K562 (cell line): ENCODE data around the gene SELENOO.

ENCODE experiments used
- EZH2 ChIP-seq: IDR thresholded peaks from 2 replicates; pipeline ENCODE4 v1.6.1; 2012; ENCODE audit warnings: low read depth, mild to moderate bottlenecking, inconsistent platforms, low read length, borderline replicate concordance
- FOXK1 ChIP-seq: sonication (generic); formaldehyde crosslinking; IDR thresholded peaks from 2 replicates; pipeline ENCODE4 v1.8.0; 2022; ENCODE audit warnings: missing genetic modification reagents, mild to moderate bottlenecking, borderline replicate concordance
- HMGN3 ChIP-seq: IDR thresholded peaks from 2 replicates; pipeline ENCODE4 v1.6.1; 2011; ENCODE audit warnings: borderline replicate concordance, low read depth, mild to moderate bottlenecking, mixed read lengths, low read length; ENCODE audit not compliant: insufficient read length; ENCODE audit errors: extremely low read depth
- TCF7L2 ChIP-seq: fragments of 150-350 bp; IDR thresholded peaks from 2 replicates; pipeline ENCODE4 v1.6.1; 2016; ENCODE audit warnings: low read depth, mild to moderate bottlenecking, low read length, moderate library complexity
- TF ChIP-seq, protein P1 (sequence below), 3 experiments: IDR thresholded peaks in 2 of 3; conservative IDR thresholded peaks in 1 of 3; 2 replicates each; pipeline ENCODE4 v1.5.1; 2011 to 2012; ENCODE audit warnings: low read length in 3 of 3, mild to moderate bottlenecking in 3 of 3, control low read depth in 2 of 3, improper control_type of control experiment in 1 of 3, inconsistent platforms in 1 of 3, low read depth in 1 of 3, mixed read lengths in 1 of 3, moderate library complexity in 1 of 3; ENCODE audit not compliant: insufficient read depth in 2 of 3
- TF ChIP-seq, protein P2 (sequence below): fragments of 450-650 bp; IDR thresholded peaks from 2 replicates; pipeline ENCODE4 v1.6.1; 2017; ENCODE audit warnings: antibody characterized with exemption, mild to moderate bottlenecking
- TF ChIP-seq, protein P3 (sequence below): fragments of 250-450 bp; sonication (Bioruptor Pico); IDR thresholded peaks from 2 replicates; pipeline ENCODE4 v1.5.0; 2022; ENCODE audit warnings: mild to moderate bottlenecking

DNA sequence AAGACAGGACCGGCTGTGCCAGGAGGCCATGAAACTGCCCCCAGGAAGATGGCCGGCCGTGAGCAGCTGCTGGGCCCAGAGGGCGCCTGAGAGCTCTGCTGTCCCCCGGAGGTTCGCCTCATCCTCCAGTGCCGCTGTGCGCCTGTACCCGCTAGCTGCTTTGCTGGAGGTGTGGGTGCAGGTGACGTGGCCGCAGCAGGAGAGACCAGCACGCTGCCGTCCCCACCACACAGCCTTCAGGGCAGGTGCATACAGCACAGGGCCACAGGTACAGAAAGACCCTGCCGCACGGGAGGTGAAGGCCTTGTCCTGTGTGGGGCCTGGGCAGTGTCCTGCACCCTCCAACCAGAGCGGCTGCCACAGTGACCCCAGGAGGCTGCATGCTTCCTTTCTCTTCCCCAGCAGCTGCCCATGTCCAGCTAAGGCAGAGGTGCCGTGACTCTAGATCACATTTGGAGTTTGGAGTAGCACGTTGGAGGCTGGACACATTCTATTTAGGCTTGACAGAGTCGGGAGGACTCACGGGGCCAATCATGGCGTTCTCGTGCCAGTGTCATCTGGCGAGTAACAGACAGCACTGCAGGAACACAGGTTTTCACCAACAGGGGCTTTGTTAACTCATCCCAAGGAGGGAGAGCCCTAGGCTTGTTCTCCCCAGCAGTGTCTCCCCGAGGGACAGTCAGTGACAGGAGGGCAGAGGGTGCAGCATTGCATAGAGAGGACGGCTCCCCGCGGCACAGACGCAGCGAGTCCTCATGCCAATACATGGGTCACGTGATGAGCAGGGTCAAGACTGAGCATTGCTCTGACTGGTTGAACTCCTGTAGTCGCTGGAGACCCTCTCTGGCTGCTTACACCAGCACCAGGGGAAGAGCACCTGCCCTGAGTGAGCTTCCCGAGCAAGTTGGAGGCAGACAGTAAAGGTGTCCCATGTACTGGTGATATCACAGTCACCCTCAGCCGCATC lies 49.0 kb upstream of the SELENOO start:
- TF ChIP-seq, protein P1, sequence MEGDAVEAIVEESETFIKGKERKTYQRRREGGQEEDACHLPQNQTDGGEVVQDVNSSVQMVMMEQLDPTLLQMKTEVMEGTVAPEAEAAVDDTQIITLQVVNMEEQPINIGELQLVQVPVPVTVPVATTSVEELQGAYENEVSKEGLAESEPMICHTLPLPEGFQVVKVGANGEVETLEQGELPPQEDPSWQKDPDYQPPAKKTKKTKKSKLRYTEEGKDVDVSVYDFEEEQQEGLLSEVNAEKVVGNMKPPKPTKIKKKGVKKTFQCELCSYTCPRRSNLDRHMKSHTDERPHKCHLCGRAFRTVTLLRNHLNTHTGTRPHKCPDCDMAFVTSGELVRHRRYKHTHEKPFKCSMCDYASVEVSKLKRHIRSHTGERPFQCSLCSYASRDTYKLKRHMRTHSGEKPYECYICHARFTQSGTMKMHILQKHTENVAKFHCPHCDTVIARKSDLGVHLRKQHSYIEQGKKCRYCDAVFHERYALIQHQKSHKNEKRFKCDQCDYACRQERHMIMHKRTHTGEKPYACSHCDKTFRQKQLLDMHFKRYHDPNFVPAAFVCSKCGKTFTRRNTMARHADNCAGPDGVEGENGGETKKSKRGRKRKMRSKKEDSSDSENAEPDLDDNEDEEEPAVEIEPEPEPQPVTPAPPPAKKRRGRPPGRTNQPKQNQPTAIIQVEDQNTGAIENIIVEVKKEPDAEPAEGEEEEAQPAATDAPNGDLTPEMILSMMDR (IDR thresholded peaks at IDR 0.05 in 2 of 3, conservative IDR thresholded peaks at IDR 0.05 in 1 of 3; ENCODE audit: insufficient read depth in 2 of 3, low read depth in 1 of 3, low read length in 3 of 3): 0 out of 6 replicates have a peak, but pooled peaks of 2 of the 3 experiments have one; percentile 7 to 9
- TF ChIP-seq, protein P2, sequence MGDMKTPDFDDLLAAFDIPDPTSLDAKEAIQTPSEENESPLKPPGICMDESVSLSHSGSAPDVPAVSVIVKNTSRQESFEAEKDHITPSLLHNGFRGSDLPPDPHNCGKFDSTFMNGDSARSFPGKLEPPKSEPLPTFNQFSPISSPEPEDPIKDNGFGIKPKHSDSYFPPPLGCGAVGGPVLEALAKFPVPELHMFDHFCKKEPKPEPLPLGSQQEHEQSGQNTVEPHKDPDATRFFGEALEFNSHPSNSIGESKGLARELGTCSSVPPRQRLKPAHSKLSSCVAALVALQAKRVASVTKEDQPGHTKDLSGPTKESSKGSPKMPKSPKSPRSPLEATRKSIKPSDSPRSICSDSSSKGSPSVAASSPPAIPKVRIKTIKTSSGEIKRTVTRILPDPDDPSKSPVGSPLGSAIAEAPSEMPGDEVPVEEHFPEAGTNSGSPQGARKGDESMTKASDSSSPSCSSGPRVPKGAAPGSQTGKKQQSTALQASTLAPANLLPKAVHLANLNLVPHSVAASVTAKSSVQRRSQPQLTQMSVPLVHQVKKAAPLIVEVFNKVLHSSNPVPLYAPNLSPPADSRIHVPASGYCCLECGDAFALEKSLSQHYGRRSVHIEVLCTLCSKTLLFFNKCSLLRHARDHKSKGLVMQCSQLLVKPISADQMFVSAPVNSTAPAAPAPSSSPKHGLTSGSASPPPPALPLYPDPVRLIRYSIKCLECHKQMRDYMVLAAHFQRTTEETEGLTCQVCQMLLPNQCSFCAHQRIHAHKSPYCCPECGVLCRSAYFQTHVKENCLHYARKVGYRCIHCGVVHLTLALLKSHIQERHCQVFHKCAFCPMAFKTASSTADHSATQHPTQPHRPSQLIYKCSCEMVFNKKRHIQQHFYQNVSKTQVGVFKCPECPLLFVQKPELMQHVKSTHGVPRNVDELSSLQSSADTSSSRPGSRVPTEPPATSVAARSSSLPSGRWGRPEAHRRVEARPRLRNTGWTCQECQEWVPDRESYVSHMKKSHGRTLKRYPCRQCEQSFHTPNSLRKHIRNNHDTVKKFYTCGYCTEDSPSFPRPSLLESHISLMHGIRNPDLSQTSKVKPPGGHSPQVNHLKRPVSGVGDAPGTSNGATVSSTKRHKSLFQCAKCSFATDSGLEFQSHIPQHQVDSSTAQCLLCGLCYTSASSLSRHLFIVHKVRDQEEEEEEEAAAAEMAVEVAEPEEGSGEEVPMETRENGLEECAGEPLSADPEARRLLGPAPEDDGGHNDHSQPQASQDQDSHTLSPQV: no peak
- TF ChIP-seq TCF7L2 (no peak), FOXK1 (CRISPR knock-in tag) (no peak), HMGN3 (no peak), EZH2 (no peak)
- TF ChIP-seq, protein P3, sequence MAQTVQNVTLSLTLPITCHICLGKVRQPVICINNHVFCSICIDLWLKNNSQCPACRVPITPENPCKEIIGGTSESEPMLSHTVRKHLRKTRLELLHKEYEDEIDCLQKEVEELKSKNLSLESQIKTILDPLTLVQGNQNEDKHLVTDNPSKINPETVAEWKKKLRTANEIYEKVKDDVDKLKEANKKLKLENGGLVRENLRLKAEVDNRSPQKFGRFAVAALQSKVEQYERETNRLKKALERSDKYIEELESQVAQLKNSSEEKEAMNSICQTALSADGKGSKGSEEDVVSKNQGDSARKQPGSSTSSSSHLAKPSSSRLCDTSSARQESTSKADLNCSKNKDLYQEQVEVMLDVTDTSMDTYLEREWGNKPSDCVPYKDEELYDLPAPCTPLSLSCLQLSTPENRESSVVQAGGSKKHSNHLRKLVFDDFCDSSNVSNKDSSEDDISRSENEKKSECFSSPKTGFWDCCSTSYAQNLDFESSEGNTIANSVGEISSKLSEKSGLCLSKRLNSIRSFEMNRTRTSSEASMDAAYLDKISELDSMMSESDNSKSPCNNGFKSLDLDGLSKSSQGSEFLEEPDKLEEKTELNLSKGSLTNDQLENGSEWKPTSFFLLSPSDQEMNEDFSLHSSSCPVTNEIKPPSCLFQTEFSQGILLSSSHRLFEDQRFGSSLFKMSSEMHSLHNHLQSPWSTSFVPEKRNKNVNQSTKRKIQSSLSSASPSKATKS (CRISPR knock-in tag): no peak
